ENCODE data around the gene POU2F1. TPM values are rescaled to one million over a fixed set of nuclear protein-coding genes. Genes with fewer than 3 reads are reported as not detected.

Gene POU2F1
- total and polyA plus RNA-seq, 2 donors (not counting 1 experiment from before 2014, with no cell fraction given), result 5.2 to 48.8 TPM

DNA sequence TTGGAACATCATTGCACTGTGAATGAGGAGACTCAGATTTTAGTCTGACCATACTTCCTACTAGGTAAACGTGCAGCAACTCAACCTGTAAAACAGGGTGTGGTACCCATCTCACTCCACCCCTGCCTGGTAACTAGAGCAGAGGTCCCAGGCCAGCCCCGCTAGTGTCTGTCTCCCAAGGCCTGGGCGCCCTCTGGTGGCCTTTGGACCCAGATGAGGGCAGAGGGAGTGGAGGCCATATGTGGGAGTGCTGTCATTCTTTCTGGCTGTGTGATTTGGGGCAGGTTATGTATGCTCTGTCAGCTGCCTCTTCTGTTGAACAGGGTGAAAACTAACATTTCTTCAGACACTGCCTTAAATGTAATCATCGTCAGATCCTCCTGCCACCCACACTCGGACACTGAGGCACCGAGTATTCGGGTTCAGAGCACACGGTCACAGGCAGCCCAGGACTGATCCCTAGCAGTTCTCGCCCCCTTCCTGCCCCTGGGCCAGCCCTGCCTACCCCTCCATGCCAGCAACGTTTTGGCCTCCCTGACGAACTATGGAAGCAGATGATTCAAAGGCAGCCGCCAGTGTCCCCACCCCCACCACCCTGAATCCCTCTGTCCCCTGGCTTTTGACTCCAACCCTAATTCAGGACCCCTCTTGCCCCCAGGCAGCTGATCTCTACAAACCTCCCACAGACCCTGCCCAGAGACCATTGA, 221.6 kb downstream of the POU2F1 start:
- no peak overlapping the region for H3K27ac ChIP-seq (ENCODE audit: low read length in 2 of 2)

More for the DNA sequence above, 221.6 kb downstream of the POU2F1 start:
- ChIA-PET POLR2A (interaction anchor here (0.7 kb wide), 1 partner anchor 174 kb away, joined by 4 read pairs; no protein-coding TSS in a partner anchor), CTCF (interaction anchor here (0.7 to 8.2 kb wide), 41 partner anchors 8 to 532 kb away, joined by 3 to 89 read pairs (median 5); partner anchors contain the start of gene POU2F1)
- Mint-ChIP-seq H3K27me3 (peaks cover 5% of the 10 kb centered on the region), H3K27ac (no peak overlapping the region), H3K9me3 (ENCODE audit: insufficient read depth) (no peaks in the 10 kb centered on the region), H3K4me1 (peaks cover 35% of the 10 kb centered on the region), H3K4me3 (peak overlapping the region; percentile 37)
- H4K20me1 ChIP-seq (ENCODE audit: control insufficient read depth, insufficient read depth, low read length, poor library complexity, severe bottlenecking), result no peaks in the 10 kb centered on the region
- H3K4me1 ChIP-seq (ENCODE audit: control insufficient read depth in 2 of 2, insufficient read depth in 2 of 2, low read length in 2 of 2), result peaks cover 25 to 29% of the 10 kb centered on the region in 2 donors
- intact Hi-C loops (cut with micrococcal nuclease), result loop anchor here (1.0 kb wide), 4 partner anchors 41 to 376 kb away; no protein-coding TSS in a partner anchor
- no peak overlapping the region for H2AFZ ChIP-seq (ENCODE audit: insufficient read depth, low read depth, low read length, poor library complexity, severe bottlenecking)
- no peaks in the 10 kb centered on the region for H3K79me2 ChIP-seq (ENCODE audit: control insufficient read depth, insufficient read depth, low read length)
- no peak overlapping the region for H3K9ac ChIP-seq (ENCODE audit: low read length)
- 65% methylated on average over 11 of the region's 12 CpGs for WGBS (ENCODE audit: insufficient coverage)
- TF ChIP-seq CTCF (IDR thresholded peaks at IDR 0.05) (peak; percentile 93), EZH2 (IDR thresholded peaks at IDR 0.05; ENCODE audit: borderline replicate concordance, insufficient read depth, low read depth, low read length, poor library complexity, severe bottlenecking) (no peak)
- H3K4me3 ChIP-seq (ENCODE audit: control extremely low read depth in 1 of 5, extremely low read depth in 1 of 5, insufficient read depth in 1 of 5, low read depth in 2 of 5, low read length in 4 of 5), result no peak overlapping the region
- no peaks in the 10 kb centered on the region for H3K36me3 ChIP-seq (replicated peaks in 1 of 2; ENCODE audit: control extremely low read depth in 1 of 2, control insufficient read depth in 1 of 2, extremely low read depth in 1 of 2, insufficient read depth in 2 of 2, low read length in 1 of 2)
- DNase-seq, result peak; percentile 84
- peak; percentile 92 for ATAC-seq (ENCODE audit: low read depth)
- no peak overlapping the region for H3K4me2 ChIP-seq (replicated peaks; ENCODE audit: low read depth, low read length, poor library complexity, severe bottlenecking)
- H3K27me3 ChIP-seq (replicated peaks in 1 of 4; ENCODE audit: control extremely low read depth in 1 of 4, control insufficient read depth in 3 of 4, insufficient read depth in 4 of 4, low read length in 3 of 4), result peaks cover 0 to 20% (median 3%) of the 10 kb centered on the region in 4 experiments
- peaks cover 0 to 4% (median 0%) of the 10 kb centered on the region in 3 donors for H3K9me3 ChIP-seq (ENCODE audit: control extremely low read depth in 1 of 3, control insufficient read depth in 2 of 3, insufficient read depth in 1 of 3, low read length in 2 of 3)
